ENCODE data around the gene GLOD4.
"Not testable (repeated sequence)": the region's sequence is repeated elsewhere in the genome, so short reads cannot be mapped to it uniquely, and the experiment has no call there.

Gene GLOD4

DNA sequence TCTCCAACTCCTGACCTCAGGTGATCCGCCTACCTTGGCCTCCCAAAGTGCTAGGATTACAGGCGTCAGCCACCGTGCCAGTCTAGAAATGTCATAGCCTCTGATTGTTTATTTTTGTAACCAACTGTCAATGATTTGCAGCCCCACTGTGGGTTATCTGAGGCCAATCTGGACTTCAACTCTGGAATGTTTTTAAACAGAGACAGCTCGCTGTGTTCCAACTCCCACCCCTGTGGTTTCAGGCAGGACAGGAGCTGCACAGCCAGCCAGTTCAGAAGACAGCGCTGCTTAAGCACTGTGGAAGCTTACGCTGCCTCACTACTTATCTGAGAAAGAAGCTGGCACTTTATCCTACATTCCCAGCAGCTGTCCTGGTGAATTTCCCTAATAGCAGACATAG is 19.6 kb upstream of the GLOD4 start:
- no peak for DNase-seq

DNA sequence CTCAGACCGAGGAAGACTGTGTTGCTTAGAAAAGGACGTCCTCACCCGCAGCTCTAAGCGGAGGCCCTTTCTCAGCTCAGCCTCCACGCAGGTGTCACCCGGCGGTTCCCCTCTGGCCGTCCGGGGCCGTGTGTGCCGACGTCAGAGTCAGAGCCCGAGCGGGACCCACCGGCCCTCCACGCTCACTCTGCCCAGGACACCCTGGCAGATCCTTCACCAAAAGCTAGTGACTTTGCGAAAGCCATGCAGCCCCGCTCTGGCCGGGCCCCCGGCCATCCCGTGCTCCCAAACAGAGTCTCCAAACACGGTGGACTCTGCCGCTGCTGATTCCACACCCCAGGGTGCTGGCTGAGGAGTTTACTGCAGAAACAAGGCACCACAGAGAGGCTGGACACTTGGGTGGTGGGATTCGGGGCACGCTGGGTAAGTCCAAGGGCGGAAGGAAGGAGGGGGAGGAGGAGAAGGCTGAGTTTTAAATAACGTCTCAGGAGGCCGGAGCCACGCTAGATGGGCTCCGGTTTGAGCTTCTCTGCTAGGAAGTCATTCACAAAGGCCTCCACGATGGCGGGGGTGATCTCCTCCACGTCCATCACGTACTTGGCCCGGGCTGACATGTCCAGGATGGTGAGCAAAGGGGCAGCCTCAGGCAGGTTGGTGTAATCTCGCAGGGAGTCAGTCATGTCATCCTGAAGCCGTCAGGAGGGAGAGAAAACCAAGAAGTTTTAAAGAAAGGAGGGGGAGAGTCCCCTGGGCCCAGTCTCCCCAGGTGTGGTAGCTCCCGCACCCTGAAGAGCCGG is 18.6 kb upstream of the GLOD4 start:
- DNase-seq = no peak

DNA sequence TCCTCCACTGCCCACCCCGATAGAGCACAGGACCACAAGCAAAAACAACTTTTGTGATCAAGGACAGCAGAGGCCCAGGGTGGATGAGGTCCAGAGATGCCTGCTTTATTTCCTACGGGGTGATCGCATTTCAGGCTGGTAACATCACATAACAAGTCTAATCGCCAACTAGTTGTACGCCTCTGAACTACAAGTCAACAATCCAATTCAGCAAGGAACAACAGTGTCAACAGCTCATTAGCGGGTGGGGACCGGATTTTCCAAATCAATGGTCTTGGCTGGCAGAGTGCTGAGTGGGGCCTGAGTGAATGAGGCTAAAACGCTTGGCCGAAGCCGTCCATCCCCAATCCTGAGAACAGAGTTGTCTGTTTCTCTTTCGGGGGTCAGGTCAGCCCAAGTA is 17.2 kb upstream of the GLOD4 start:
- no peak for DNase-seq

DNA sequence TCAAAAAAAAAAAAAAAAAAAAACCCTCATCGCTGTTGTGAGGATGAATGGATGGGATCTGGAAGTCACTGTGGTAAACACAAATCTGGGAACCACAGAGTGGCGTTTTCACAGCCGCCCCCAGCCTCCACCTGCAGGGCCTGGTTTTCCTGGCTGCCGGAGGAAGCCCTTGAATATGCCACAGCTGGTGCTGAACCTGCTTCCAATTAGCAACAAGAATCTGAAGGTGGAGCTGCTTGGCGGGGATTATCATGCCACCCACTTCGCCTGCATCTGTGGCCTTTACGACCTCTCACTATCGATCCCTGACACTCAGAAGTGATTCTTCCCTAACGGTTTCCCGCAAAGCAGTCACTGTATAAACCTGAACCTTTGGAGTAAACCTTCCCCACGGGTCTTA is 16.2 kb upstream of the GLOD4 start:
- no peak for DNase-seq

DNA sequence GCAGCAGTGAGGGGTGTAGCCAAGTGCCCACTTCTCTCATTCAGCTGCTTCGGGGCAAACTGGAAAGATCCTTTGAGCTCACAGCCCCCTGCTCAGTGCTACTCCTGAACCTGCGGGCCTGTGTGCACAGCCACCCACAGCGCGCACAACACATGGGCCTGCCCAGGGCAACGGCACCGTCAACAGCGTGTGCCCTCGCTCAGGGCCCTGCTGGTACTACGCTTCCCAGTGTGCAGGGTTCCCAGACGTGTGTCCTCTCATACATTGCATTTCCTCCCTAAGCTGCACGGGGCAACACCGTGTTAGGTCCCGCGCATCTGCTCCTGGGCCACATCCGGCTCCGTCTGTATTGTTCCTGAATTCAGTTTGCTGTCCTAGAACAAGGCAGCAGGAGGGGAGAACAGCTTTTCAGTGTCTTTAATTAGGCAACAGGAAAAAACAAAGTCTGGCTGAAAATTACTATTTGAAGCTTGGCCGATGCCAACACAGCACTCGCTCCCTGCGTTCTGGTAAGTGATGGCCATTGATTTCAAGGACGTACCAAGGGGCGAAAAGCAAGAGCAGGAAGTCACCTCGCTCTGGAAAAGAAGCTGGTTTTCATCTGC is 15.3 kb upstream of the GLOD4 start:
- DNase-seq = no peak

DNA sequence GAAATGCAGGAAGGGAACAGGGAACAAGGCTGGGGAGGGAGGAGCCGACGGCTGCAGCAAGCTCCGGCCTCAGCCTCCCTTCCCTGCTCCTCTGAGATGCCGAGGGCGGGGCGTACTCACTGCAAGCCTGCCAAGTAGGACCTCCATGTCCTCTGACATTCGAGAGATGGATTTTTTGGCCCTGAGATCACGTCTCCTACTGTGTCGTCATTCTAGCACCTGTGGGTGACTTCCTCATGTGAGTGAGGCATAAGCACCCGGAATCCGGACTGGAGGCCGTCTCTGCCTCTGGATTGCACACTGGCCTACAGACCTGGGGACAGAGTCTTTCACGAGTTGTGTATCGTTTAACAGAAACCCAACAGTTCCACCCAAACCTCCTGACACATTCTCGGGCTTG is 14.5 kb upstream of the GLOD4 start:
- DNase-seq = no peak

DNA sequence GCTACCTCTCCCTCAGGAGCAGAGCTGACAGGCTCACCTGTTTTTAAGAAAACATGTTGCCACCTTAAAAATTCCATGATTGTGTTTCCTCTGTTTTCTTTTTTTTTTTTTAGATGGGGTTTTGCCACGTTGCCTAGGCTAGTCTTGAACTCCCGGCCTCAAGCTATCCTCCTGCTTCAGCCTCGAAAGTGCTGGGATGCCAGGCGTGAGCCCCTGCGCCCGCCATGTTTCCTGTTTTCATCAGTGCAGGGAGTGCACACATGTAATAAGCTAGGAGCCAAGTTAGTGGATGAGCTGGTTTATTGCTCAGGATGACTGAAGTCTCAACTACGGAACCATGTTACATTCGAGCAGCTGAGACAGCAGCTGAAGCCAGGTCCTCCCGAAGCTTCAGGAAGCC is 13.6 kb upstream of the GLOD4 start:
- no peak for DNase-seq

DNA sequence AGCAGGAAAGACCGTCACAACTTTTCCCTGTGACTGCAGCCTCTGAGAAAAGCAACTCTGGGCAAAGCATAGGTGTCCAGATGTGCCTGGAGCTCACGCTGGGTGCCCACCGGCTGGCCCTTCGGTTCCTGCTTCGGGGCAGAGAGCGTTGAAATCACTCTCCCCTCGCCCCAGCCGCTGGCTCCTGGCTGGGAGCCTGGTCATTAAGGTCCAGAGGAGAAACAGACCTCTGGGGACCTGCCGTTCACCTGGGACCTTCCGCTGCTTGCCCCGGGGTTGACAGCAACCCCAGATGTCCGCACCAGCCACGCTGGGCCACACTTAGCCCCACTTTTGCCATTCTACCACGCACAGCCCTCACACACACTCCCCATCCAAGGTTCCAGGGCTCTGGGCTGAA is 13.2 kb upstream of the GLOD4 start:
- no peak for DNase-seq

DNA sequence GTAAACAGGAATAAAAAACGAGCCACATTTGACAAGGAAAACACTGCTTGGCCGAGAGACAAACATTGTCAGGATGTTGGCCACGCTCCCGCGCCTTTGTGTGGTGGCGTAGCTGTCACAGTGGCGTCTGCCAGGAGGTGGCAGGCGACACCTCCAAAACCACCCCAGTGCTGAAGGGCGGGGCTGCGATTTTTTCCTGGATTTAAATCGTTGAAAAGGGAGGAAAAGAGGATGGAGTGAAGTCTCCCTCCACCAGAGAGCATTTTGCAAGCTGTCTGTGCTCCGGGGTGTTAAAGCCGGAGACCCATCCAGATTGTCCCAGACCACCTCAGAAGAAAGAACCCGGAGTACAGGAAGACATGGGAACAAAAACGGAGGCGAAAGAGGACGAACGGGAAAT is 12.8 kb upstream of the GLOD4 start:
- peak; percentile 33 for DNase-seq

DNA sequence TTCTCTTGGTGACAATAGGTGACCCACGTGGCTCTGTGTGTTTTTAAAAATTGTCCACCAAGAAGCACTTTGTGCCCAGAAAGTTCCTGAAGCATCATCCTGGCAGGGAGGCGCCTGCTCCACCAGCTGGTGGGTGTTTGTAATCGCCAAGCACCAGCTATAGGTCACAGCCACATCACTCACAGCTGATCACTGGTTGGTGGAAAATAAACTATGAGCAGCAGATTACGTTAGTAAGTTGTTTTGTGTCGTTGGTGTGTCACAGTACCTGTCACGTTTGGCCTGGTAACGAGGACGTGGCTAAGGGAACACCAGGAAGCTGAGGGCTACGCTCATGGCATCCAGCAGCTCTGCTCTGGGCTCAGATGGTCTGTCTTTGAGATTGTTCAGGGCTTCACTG is 10.2 kb upstream of the GLOD4 start:
- DNase-seq = no peak

DNA sequence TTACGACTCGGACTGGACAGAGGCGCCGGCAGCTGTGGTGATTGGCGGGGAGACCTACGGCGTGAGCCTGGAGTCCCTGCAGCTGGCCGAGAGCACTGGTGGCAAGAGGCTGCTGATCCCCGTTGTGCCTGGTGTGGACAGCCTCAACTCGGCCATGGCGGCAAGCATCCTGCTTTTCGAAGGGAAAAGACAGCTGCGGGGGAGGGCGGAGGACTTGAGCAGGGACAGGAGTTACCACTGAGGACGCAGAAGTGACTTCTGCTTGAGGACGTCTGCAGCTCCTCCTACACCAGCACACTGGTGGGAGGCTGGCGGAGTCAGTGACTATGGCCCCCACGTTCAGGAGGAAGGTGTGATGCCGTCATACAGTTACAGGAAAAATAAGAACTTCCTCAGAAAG is 9.7 kb upstream of the GLOD4 start:
- no peak for DNase-seq

DNA sequence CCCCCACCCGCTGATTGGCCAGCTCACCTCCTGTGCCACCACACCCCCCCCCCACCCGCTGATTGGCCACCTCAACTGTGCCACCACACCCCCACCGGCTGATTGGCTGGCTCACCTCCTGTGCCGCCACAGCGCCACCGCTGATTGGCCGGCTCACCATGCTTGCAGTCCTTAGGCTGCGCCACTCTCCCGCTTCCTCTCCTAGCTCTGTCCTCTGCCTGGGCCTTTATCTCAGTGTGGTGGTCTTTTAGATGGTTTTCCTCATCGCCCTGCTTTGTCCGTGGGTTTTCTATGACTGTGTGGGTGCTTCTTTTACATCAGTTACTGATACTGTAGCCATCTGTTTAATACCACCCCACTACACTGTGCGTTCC is 8.8 kb upstream of the GLOD4 start:
- not testable (repeated sequence) for DNase-seq

DNA sequence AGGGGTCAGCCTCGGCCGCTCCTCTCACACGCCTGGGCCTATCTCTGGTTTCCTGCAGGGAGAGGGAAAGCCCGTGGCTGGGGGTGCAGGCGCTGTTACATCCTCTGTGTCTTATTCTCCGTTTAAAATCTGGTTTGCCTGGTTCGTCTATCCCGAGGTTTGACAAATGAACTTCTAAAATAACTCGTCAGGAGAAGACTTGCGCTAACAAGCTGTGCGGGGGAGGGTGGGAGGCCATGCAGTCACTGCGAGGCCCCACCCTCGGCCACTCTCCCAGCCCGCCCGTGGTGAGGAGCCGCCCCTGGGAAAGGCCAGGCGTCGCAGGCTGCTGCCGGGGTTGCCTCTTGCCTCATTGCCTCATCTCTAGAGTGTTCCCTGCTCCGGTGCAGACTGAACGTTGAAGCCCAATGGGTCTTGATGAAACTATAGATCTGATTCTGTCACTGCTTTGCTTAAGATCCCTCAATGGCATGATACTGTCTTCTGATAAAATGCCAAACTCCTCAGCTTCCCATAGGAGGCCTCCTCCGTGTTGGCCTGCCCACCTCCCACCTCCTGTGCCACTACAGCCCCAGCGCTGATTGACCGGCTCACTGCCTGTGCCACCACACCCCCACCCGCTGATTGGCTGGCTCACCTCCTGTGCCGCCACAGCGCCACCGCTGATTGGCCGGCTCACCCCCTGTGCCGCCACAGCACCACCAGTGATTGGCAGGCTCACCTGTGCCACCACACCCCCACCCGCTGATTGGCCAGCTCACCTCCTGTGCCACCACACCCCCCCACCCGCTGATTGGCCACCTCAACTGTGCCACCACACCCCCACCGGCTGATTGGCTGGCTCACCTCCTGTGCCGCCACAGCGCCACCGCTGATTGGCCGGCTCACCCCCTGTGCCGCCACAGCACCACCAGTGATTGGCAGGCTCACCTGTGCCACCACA is 8.1 kb upstream of the GLOD4 start:
- DNase-seq = not testable (repeated sequence)

DNA sequence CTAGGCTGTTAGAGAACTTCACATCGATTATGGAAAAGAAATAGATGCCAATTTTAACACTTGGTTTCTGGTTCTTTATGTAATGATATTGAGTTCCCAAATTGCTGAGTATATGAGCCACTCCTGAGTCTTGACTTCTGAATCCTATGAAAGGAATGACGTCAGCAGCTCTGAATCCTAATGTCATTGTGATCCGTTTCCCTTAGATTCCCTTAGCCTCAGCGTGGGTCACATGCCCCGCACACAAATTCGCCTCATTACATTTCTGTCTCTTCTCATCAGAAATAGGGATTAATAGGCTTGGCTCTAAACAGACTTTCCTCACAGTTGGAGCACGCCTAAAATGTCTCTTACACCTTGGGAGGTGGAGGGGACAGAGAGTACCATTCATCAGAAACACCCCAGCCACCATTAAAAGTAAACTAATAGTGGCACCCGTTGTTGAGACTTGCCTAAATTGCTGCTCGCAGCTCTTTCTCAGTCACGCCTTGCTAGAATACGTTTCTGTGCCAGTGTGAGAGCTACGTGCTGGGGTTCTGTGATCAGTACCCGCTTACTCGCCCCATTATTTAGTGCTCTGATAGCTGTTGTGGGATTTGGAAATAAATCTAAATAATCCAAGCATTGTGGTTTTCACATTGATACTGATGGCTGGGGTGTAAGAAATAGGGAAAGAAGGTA is 7.2 kb upstream of the GLOD4 start:
- no peak for DNase-seq

DNA sequence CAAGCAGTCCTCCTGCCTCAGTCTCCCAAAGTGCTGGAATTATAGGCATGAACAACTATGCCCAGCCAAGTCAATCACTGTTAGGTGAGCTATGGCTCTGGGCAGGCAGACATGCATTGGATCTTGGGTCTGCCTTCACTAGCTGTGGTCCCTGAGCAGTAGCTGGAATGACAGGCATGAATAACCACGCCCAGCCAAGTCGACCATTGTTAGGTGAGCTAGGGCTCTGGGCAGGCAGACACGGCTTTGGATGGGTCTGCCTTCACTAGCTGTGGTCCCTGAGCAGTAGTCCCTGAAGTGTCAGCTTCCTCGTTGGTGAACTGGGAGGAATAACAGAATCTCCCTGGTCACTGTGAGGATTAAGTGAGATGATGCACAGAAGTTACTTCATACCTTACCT is 6.5 kb upstream of the GLOD4 start:
- no peak for DNase-seq

DNA sequence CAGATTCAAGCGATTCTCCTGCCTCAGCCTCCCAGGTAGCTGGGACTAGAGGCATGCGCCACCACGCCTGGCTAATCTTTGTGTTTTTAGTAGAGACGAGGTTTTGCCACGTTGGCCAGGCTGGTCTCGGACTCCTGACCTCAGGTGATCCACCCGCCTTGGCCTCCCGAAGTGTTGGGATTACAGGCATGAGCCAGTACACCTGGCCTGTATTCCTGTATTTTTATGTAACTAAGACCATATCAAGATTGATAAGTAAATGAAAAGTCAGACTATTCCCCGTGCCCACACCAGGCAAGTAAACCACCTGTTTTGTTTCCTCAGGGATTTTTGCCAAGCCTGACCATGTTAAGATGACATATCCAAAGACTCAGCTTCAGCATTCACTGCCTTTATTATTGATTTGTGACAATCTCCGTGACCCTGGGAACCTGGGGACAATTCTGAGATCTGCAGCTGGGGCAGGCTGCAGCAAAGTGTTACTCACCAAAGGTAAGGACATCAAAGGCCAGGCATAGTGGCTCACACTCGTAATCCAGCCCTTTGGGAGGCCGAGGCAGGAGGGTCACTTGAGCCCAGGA is 5.7 kb upstream of the GLOD4 start:
- DNase-seq = no peak

DNA sequence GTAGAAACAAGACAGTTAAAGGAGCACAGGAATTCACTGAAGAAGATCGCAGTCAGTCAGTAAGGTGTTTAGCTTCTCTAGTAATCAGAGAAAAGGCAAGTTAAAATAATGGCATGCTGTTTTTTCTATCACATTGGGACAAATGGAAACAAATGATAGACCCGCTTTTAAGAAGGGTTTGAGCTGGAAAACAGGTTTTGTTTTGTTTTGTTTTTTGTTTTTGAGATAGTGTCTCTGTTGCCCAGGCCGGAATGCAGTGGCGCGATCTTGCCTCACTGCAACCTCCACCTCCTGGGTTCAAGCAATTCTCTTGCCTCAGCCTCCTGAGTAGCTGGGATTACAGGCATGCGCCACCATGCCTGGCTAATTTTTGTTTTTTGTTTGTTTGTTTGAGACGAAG is 3.8 kb upstream of the GLOD4 start:
- not testable (repeated sequence) for DNase-seq

DNA sequence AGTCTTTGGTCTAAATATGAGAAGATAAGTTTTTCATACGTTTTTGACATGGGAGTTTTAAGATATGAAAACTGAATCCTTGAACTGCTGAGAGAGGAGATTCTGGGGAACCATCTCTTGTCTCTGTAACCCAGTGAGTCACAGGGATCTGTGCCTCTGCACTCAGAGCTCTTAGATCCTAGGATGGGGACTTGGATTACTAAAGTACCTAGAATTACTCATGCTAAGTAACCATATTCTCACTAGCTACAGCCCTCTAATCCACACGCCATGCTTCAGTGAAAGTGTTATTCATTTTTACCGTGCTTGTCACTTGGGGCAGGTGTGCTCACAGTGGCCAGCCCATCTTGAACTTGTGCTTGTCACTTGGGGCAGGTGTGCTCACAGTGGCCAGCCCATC is 2.1 kb upstream of the GLOD4 start:
- no peak for DNase-seq

DNA sequence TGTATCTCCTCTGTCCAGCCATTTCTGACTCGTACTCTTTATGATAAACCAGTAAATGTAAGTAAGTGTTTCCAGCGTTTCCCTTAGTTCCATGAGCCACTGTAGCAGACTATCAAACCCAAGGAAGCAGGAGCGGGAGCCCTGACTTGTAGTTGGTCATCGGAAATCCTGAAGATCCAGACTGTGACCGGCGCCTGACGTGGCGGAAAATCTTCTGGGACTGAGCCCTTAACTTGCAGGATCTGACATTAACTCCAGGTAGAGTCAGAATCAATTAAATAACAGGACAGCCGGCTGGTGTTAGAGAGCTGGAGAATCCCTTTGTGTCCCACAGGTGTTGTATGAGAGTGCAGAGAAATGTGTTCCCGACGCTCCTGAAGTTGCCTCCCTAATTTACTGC is 4.0 kb downstream of the GLOD4 start:
- no peak for DNase-seq

DNA sequence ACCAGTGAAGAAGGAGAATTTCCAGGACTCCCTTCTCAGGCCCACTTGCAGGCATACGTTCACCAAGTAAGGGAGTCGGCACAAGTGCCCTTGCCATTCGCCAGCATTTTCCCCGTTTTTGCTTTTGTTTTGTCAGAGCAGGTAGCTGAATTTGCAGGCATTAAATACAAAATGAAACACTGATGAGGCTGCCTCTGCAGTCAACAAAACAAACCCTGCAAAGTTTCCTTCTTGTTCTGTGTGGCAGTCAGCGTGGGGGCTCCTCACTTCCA is 7.8 kb downstream of the GLOD4 start:
- DNase-seq = no peak

DNA sequence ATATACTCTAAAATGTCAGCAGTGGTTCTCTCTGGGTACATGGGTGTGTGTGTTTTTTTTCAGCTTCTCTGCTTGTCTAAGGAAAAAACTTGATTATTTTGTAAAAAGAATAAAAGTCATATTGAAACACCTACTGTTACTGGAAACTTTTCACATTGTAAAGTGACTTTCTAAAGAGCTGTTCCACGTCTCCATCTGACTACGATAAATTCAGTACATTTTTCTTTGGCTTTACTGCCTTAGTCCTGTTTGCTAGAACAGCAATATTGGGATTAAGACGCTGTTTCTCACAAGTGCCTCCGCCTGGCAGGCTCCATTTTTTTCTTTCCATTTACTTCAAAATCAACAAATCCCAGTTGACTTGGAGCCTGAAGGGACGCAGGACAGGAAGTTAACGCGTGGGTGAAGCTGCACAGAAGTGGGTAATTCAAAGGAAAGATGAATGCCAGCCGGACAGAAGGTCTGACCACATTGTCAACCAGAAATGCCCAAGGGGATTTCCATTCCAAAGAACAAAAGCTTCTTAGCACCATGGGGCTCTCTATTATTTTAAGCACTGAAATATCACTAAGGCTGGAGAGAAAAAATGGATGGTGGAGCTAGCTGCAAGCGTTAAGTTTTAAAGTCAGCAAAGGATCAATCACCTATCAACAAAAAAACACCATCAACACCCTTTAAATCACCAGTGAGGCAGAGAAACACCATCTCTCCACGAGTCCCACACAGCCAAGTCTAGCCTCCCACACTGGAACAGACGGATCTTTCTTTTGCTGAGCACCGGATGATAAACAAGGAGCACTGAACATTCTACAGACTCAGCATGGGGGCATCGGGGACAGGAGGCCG is 8.4 kb downstream of the GLOD4 start:
- DNase-seq = no peak

DNA sequence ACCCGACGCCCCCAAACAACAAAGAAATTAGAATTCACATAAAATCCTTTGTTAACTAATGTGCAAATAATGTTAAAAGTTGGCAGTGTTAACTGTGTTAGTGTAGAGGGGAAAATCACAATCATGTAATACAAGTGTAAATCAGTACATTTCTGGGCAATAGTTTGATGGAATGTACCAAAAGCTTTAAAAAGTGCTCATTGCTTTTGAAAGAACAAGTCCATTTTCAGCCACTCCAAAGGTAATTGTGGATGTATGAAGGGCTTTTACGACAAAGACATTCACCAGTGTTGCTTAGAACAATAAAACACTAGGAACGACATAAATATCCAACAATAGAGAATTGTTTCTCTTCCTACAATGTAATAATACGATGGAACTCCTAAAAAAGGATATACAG is 9.1 kb downstream of the GLOD4 start:
- no peak for DNase-seq

Data from activated CD8-positive, alpha-beta memory T cell treated with anti-CD3 and anti-CD28 coated beads, Interleukin-2, amount 50 U/mL, for 4 hours (primary cell).